ENCODE data around the gene SCAPER.

The SCAPER gene

GRCh38 chr15:76905013-76905839 lies at the start of gene SCAPER:
Gene SCAPER (minus strand): TSS chr15:76905340. CDS start chr15:76883817, 21,523 bp downstream.
- DNase-seq: peak; percentile 81 to 90 (median 86)

GRCh38 chr15:76954744-76955143 lies 49.6 kb upstream of the SCAPER start:
- no peak for DNase-seq

- DNase-seq: no peak
Measured at GRCh38 chr15:76953913-76954312, 48.8 kb upstream of the SCAPER start.

- DNase-seq: no peak
Measured at GRCh38 chr15:76951220-76951619, 46.1 kb upstream of the SCAPER start.

GRCh38 chr15:76947454-76947853 lies 42.3 kb upstream of the SCAPER start:
- no peak for DNase-seq

- DNase-seq: no peak
Measured at GRCh38 chr15:76945494-76946093, 40.5 kb upstream of the SCAPER start.

- DNase-seq: no peak
Measured at GRCh38 chr15:76942331-76942730, 37.2 kb upstream of the SCAPER start.

- no peak for DNase-seq
Measured at GRCh38 chr15:76941636-76942035, 36.5 kb upstream of the SCAPER start.

- DNase-seq: no peak
Measured at GRCh38 chr15:76939715-76940114, 34.6 kb upstream of the SCAPER start.

- no peak for DNase-seq
Measured at GRCh38 chr15:76938752-76939151, 33.6 kb upstream of the SCAPER start.

- DNase-seq: no peak
Measured at GRCh38 chr15:76936671-76937070, 31.5 kb upstream of the SCAPER start.

GRCh38 chr15:76935620-76936019 lies 30.5 kb upstream of the SCAPER start:
- no peak for DNase-seq

- DNase-seq: peak in 2 of 6 experiments; percentile 27 to 28
Measured at GRCh38 chr15:76932135-76932966, 27.2 kb upstream of the SCAPER start.

- DNase-seq: peak; percentile 80 to 88 (median 83)
Measured at GRCh38 chr15:76931397-76932134, 26.4 kb upstream of the SCAPER start, which contains the start of gene RCN2. Gene RCN2 (plus strand): TSS chr15:76931749. CDS start chr15:76931842, 93 bp downstream.

GRCh38 chr15:76930831-76931396 lies 25.8 kb upstream of the SCAPER start:
- DNase-seq: no peak

GRCh38 chr15:76929011-76929760 lies 24.0 kb upstream of the SCAPER start:
- DNase-seq: no peak

- DNase-seq: no peak
Measured at GRCh38 chr15:76928201-76928600, 23.1 kb upstream of the SCAPER start.

- no peak for DNase-seq
Measured at GRCh38 chr15:76916369-76916768, 11.2 kb upstream of the SCAPER start.

GRCh38 chr15:76913737-76914136 lies 8.6 kb upstream of the SCAPER start:
- no peak for DNase-seq

GRCh38 chr15:76912430-76912829 lies 7.3 kb upstream of the SCAPER start:
- DNase-seq: no peak

GRCh38 chr15:76905855-76906254 lies 715 bp upstream of the SCAPER start:
- DNase-seq: no peak

All from stimulated activated naive CD4-positive, alpha-beta T cell (primary cell).